Ishikawa (cell line): ENCODE measurements around the gene TMSB4X.

Source experiments
- EP300 ChIP-seq: IDR thresholded peaks from 2 replicates; pipeline ENCODE4 v1.6.1; 2012; ENCODE audit warnings: borderline replicate concordance
- FOXM1 ChIP-seq: IDR thresholded peaks from 2 replicates; pipeline ENCODE4 v1.6.1; 2012; ENCODE audit warnings: low read depth, borderline replicate concordance
- RAD21 ChIP-seq: IDR thresholded peaks from 2 replicates; pipeline ENCODE4 v1.6.1; 2012; ENCODE audit warnings: low read depth
- USF1 ChIP-seq: IDR thresholded peaks from 2 replicates; pipeline ENCODE4 v1.6.1; 2012
- TF ChIP-seq, protein P1 (sequence below): IDR thresholded peaks from 2 replicates; pipeline ENCODE4 v1.6.1; 2012

DNA sequence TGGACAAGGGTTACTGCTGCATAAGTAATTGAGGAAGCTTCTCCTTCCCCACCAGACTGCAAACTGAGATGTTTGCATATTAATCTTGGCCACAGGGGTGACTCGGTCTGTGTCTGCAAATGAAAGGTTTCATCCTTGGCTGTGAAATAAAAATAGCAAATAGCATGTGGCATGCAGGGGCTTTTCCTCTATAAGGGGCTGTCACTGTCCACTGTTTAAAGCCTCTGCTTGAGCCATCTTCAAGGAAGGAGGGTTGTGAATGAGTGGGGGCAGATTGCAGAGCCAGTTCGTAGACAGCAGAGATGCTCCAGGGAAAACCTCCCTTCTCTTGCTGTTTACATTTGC lies 33.3 kb downstream of the TMSB4X start:
- TF ChIP-seq EP300 (no peak), RAD21 (no peak), USF1 (no peak), FOXM1 (no peak)
- TF ChIP-seq, protein P1, sequence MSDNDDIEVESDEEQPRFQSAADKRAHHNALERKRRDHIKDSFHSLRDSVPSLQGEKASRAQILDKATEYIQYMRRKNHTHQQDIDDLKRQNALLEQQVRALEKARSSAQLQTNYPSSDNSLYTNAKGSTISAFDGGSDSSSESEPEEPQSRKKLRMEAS, result no peak
